Measurements from ENCODE around the gene SLC26A11.

DNA sequence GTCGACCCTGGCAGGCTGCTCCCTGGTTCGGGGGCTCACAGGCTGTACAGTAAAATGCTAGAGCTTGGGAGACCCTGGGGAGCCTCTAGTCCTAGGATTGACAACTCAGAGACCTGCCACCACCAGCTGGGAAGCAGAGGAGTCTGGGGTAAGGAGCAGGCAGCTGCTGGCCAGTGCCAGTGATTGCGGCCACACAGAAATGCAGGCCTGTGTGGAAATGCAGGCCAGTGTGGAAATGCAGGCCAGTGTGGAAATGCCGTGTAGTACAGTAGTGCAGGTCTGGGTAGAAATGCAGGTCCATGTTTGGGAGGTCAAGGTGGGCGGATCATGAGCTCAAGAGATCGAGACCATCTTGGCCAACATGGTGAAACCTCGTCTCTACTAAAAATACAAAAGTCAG, 23.6 kb upstream of the SLC26A11 start:
- TF ChIP-seq, protein P1, sequence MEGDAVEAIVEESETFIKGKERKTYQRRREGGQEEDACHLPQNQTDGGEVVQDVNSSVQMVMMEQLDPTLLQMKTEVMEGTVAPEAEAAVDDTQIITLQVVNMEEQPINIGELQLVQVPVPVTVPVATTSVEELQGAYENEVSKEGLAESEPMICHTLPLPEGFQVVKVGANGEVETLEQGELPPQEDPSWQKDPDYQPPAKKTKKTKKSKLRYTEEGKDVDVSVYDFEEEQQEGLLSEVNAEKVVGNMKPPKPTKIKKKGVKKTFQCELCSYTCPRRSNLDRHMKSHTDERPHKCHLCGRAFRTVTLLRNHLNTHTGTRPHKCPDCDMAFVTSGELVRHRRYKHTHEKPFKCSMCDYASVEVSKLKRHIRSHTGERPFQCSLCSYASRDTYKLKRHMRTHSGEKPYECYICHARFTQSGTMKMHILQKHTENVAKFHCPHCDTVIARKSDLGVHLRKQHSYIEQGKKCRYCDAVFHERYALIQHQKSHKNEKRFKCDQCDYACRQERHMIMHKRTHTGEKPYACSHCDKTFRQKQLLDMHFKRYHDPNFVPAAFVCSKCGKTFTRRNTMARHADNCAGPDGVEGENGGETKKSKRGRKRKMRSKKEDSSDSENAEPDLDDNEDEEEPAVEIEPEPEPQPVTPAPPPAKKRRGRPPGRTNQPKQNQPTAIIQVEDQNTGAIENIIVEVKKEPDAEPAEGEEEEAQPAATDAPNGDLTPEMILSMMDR (optimal IDR thresholded peaks at IDR 0.05 in 1 of 3, IDR thresholded peaks at IDR 0.05 in 1 of 3, conservative IDR thresholded peaks at IDR 0.05 in 1 of 3; ENCODE audit: extremely low read depth in 1 of 3, insufficient read depth in 2 of 3, low read length in 3 of 3), result no peak
- TF ChIP-seq EZH2 (IDR thresholded peaks at IDR 0.05; ENCODE audit: low read length), result no peak
